HG02973 (cell line): ENCODE data around the gene STUB1.

Experiments
- ATAC-seq: cut with Tn5 transposase; IDR thresholded peaks from one replicate; pipeline ENCODE4 v1.9.1; 2021; ENCODE audit warnings: moderate library complexity; ENCODE audit not compliant: unreplicated experiment

Gene STUB1

GRCh38 chr16:643050-643368, 37.2 kb upstream of the STUB1 start:
- no peak for ATAC-seq

- no peak for ATAC-seq
Measured at GRCh38 chr16:644556-644955, 35.7 kb upstream of the STUB1 start.

- ATAC-seq = no peak
Measured at GRCh38 chr16:645852-646678, 34.1 kb upstream of the STUB1 start.

GRCh38 chr16:646679-647172, 33.5 kb upstream of the STUB1 start:
- ATAC-seq = no peak

- no peak for ATAC-seq
Measured at GRCh38 chr16:647173-647902, 32.9 kb upstream of the STUB1 start.

- ATAC-seq = no peak
Measured at GRCh38 chr16:648071-648780, 32.0 kb upstream of the STUB1 start.

- peak; percentile 52 for ATAC-seq
Measured at GRCh38 chr16:648781-649589, 31.2 kb upstream of the STUB1 start, which contains the start of gene WDR90. Gene WDR90, plus strand, starts transcription at chr16:649365. Its CDS starts 52 bp downstream, at chr16:649417.

GRCh38 chr16:649631-650030, 30.6 kb upstream of the STUB1 start:
- ATAC-seq = peak; percentile 1

GRCh38 chr16:651844-652243, 28.4 kb upstream of the STUB1 start:
- no peak for ATAC-seq

GRCh38 chr16:652454-653305, 27.5 kb upstream of the STUB1 start:
- ATAC-seq = no peak

- ATAC-seq = no peak
Measured at GRCh38 chr16:654034-654433, 26.2 kb upstream of the STUB1 start.

GRCh38 chr16:657487-657886, 22.7 kb upstream of the STUB1 start:
- ATAC-seq = no peak

- ATAC-seq = no peak
Measured at GRCh38 chr16:658679-659571, 21.3 kb upstream of the STUB1 start.

GRCh38 chr16:659618-660017, 20.6 kb upstream of the STUB1 start:
- ATAC-seq = no peak

GRCh38 chr16:660132-660458, 20.1 kb upstream of the STUB1 start:
- no peak for ATAC-seq

- ATAC-seq = no peak
Measured at GRCh38 chr16:660459-661183, 19.6 kb upstream of the STUB1 start.

GRCh38 chr16:661184-661821, 18.9 kb upstream of the STUB1 start:
- ATAC-seq = no peak

- no peak for ATAC-seq
Measured at GRCh38 chr16:662095-662494, 18.1 kb upstream of the STUB1 start.
